22Rv1 (cell line): ENCODE data around the gene TSGA10.

ENCODE experiments used
- CTCF ChIP-seq: fragments of 450-650 bp; IDR thresholded peaks from 2 replicates; pipeline ENCODE4 v1.5.1; 2017; ENCODE audit warnings: mild to moderate bottlenecking
- ZFX ChIP-seq: fragments of 450-650 bp; IDR thresholded peaks from 2 replicates; pipeline ENCODE4 v1.6.1; 2017; ENCODE audit warnings: antibody characterized with exemption, borderline replicate concordance

GRCh38 chr2:99027856-99028255 lies 126.9 kb downstream of the TSGA10 start:
- TF ChIP-seq CTCF (no peak), ZFX (no peak)
